Amniotic epithelial cell (primary cell): ENCODE measurements around the gene SH2D3A.

Source experiments
- DNase-seq: peaks from one replicate; pipeline ENCODE4 v3.0.0-alpha.2; 2010; ENCODE audit warnings: low read depth

SH2D3A gene

DNA sequence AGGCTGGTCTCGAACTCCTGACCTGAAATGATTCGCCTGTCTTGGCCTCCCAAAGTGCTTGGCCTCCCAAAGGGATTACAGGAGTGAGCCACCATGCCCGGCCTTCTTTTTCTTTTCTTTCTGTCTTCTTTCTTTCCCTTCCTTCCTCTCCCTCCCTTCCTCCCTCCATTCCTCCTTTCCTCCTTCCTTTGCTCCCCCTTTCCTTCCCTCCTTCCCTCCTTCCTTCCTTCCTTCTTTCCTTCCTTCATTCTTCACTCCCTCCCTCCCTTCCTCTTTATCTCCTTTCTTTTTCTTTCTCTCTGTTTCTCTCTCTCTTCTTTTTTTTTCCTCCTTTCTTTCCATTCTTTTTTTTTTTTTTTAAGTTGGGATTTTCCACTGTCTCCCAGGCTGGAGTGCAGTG lies 58.9 kb downstream of the SH2D3A start:
- no peak for DNase-seq

DNA sequence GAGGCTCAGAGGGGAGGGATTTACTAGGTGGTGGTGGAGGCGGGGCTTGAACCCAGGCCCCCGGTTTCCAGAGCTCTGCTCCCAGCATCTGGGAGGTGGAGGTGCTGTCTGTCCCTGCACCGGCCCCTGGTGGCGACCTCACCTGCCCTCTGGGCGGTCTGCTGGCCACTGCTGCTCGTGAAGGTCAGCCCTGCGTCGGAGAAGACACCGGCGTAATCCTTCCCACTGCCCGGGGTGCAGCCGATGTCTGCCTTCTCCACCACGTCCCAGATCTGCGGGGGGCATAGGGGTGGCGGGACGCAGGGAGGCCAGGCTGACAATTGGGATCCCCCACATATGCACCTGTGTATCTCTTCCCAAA lies 59.6 kb downstream of the SH2D3A start:
- DNase-seq, result no peak

DNA sequence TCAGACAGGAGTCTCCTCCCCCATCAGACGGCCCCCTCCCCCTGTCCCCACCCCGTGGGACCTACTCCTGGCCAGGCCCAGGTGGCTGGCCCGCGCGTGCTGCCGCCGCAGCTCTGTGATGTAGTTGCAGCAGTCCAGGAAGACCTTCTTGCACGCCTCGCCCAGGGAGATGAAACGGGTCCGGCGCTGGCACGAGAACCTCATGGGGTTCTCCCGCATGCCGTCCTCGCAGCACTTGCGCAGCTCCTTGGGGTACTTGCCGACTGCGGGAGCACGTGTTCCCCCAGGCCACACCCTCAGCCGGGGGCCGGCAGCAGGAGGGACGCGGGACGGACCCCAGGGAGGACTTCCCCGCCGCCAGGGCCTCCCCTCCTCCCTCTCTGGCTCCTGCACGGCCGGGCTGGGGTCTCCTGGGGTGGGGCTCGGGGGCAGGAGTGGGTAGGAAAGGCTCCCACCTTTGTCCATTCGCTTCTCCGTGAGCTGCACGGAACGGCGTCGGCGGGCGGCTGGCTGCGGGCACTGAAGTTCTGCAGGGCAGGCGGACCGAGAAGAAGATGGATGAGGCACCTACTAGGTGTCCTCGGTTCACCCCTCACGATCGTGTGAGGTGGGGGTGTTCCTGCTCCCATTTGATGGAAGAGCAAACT lies 60.1 kb downstream of the SH2D3A start:
- DNase-seq, result no peak

DNA sequence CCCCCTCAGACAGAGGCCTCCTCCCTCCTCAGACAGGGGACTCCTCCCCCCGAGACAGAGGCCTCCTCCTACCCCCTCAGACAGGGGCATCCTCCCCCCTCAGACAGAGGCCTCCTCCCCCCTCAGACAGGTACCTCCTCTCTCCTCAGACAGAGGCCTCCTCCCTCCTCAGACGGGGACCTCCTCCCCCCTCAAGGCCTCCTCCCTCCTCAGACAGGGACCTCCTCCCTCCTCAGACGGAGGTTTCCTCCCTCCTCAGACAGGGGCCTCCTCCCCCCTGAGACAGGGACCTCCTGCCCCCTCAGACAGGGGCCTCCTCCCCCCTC lies 60.6 kb downstream of the SH2D3A start:
- no peak for DNase-seq

DNA sequence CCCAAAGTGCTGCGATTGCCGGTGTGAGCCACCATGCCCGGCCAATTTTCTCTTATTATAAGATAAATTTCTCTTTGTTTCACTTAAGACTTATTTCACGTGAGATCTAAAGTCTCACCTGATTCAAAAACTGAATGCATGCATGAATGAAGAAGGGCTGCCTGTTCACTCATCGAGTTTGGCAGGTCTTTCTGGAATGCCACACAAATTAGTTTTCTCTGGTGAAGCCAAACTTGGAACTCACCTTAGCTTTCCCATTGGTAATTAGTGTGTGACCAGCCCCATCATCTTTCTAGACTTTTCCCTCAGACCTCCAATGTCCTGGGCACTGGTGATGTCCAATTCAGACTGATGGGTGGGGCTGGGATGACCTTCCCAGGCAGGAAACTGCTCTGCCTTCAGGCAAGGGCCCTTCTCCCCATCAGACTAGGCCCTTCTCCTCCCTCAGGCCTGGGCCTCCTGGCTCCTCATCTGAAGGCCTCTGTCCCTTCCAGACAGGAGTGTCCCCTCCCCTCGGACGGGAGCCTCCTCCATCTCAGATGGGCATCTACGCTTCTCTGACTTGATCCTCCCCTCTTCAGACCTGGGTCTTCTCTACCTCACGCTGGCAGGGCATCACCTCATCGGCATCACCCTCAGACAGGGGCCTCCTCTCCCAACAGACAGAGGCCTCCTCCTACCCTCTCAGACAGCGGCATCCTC lies 61.2 kb downstream of the SH2D3A start:
- no peak for DNase-seq
